H4 (cell line): ENCODE data around the gene PPM1E. TPM values are rescaled to one million over a fixed set of nuclear protein-coding genes. Genes with fewer than 3 reads are reported as not detected.
A peak's percentile ranks its signal among the peaks of the same experiment; 100 is the strongest.
"Not testable (repeated sequence)": the region's sequence is repeated elsewhere in the genome, so short reads cannot be mapped to it uniquely, and the experiment has no call there.

ENCODE experiments used
- DNase-seq: peaks from one replicate; pipeline ENCODE4 v3.0.0-alpha.2; 2015; ENCODE audit warnings: low spot score
- total RNA-seq: library from RNA; depleted of rRNA; stranded (reverse); fragments of >200 nt; shearing (Covaris generic); gene quantifications from 2 replicates; pipeline ENCODE4 v1.2.3, GENCODE V29; 2014

The PPM1E gene
- total RNA-seq, 1 experiment from 2014 or later, result 3.1 TPM

DNA sequence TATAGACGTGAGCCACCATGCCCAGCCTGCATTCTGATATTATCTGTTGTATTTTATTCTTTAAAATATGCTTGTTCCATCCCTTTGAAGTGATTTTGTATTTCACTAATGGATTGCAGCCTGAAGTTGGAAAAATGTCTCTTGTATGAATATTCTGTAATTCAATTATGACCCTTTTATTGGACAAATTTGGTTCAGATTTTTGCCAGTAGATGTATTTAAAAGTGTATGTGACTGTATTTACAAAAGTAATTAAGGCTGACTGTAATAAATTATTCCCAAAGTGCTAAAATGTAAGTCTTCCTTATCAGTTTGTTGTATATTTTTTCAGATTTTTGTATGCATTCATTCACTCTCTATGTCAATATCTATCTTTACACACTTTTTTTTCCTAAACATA is 23.8 kb downstream of the PPM1E start:
- no peak for DNase-seq

DNA sequence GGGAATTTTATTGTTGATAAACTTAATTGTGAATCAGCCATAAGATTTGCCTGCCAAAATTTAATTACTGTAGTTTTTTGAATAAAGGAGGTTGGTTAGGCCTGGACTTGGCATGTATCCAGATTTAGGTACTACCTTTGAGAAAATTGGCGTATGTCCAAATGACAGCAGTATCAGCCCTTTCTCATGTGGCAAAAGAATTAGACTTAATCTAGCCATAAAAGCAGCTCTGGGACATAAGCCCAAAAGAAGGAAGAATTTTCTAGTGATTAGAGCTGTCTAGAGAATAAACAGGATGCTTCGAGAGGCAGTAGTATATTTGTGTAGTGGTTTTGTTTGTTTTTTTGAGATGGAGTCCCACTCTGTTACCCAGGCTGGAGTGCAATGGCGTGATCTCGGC is 27.7 kb downstream of the PPM1E start:
- peak; percentile 61 for DNase-seq

DNA sequence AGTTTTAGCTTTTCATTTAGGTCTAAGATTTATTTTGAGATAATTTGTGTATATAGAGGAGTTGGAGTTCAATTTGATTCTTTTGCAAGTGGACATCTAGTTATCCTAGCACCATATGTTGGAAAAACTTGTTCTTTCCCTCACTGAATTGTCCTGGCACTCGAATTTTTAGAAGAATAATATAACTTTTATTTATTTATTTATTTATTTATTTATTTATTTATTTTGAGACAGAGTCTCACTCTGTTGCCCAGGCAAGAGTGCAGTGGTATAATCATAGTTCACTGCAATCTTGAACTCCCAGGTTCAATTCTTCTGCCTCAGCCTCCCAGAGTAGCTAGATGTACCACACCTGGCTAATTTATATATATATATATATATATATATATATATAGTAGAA is 29.4 kb downstream of the PPM1E start:
- no peak for DNase-seq

DNA sequence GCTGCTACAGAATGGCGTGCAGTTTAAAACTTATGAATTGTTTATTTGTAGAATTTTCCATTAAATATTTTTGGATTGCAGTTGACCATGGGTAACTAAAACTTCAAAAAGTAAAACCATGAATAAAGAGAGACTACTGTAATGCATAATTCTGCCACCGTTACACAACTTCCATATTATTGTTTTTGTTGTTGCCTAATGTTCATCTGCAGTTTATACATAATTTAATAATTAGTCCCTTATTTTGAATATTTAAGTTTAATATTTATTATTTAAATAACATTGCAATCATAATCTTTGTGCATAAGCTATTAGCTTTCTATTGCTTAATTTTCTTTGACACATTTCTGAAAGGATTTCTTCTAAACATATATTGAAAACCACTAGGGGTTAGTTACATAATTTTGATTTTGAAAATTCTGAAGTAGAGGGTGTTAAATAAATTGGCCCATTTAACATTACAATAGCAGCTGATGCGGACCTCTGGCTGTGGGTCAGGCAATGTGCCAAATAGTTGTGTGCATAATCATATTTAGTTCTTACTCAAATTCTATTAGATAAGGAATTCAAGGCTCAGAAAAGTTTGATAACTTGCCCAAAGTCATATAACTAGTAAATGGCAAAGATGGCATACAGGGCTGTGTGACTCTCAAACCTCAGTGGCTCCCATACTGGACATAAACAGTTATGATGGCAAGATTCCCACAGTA is 31.1 kb downstream of the PPM1E start:
- peak; percentile 16 for DNase-seq

DNA sequence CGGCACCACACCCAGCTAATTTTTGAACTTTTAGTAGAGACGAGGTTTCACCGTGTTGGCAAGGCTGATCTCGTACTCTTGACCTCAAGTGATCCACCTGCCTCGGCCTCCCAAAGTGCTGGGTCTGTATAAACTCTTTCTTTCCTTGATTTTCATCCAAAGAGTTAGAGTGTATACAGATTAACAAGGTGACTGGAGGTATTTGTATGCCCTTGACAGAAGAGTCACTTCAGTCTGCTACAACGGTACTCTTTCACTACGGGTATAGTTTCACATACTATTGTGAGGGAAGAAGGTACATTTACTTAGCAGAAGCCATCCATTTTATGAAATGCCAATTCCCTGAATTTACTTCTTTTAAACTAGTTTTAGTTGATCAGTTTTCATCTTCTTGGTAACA is 32.5 kb downstream of the PPM1E start:
- DNase-seq, result no peak

DNA sequence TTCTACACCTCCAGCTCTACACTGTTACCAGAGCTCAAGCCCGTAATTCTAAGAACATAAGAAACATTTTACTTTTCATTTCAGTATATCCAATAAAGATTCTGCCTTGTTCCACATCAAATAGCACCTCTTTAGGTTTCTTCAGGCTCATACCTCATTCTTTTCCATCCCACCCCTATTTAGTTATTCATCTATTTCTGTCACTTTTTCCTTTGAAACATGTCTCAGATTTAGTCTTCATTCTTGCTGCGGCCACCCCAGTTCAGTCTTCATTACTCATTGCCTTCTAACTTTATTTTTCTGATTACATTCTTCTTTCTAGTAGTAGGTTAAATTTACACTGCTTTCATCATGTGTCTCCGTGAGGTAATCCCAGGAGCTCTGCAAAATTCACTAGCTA is 33.5 kb downstream of the PPM1E start:
- no peak for DNase-seq

DNA sequence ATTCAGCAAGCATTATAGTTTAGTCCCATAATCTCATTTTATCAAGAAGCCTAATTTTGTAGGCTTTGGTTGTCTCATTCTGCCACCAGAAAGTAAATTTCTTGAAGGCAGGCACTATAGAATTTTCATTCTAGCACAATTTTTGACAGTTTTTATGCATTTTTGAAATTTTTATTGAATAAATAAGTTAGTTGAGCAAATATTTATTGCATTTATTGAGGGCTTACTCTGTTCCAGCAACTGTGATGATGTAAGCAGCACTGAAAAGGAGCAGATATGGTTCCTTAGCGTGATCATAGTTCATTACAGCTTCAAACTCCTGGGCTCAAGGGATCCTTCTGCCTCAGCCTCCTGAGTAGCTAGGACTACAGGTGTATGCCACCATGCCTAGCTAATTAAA is 34.2 kb downstream of the PPM1E start:
- no peak for DNase-seq

DNA sequence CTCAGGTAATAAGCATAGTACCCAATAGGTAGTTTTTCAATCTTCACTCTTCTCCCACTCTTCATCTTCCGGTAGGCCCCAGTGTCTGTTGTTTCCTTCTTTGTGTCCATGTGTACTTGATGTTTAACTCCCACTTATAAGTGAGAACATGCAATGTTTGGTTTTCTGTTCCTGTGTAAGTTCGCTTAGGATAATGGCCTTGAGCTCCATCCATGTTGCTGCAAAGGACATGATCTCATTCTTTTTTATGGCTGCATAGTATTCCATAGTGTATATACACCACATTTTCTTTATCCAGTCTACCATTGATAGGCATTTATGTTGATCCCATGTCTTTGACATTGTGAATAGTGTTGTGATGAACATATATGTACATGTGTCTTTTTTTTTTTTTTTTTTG is 38.9 kb downstream of the PPM1E start:
- not testable (repeated sequence) for DNase-seq

DNA sequence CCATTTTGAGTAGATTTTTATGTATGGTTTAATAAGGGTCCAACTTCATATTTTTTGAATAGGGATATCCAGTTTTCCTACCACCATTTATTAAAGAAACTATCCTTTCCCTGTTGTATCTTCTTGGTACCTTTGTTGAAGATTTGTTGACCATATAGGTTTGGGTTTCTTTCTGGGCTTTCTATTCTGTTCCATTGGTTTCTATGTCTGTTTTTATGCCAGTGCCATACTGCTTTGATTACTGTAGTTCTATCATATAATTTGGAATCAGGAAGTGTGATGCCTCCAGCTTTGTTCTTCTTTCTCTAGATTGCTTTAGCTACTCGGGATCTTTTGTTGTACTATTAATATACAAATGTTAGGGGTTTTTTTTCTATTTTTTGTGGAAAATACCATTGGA is 46.5 kb downstream of the PPM1E start:
- DNase-seq, result no peak

DNA sequence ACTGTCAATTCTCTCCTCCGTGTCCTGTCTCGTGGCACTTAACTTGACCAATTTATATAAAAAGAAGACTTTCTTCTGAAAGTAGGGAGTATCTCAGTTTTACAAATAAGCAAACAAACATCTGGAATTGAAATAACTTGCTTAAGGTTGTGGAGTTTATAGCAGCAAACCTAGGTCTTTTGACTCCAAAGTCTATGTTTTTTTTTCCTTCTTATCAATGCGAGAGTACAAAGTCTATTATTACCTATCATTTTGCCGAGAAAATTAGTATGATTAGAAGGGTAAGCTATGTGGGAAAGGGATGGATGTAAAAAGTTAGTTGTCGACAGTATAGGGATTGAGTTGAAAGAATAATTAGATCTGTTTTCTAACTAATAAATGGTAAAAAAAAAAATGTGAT is 50.4 kb downstream of the PPM1E start:
- DNase-seq, result no peak

DNA sequence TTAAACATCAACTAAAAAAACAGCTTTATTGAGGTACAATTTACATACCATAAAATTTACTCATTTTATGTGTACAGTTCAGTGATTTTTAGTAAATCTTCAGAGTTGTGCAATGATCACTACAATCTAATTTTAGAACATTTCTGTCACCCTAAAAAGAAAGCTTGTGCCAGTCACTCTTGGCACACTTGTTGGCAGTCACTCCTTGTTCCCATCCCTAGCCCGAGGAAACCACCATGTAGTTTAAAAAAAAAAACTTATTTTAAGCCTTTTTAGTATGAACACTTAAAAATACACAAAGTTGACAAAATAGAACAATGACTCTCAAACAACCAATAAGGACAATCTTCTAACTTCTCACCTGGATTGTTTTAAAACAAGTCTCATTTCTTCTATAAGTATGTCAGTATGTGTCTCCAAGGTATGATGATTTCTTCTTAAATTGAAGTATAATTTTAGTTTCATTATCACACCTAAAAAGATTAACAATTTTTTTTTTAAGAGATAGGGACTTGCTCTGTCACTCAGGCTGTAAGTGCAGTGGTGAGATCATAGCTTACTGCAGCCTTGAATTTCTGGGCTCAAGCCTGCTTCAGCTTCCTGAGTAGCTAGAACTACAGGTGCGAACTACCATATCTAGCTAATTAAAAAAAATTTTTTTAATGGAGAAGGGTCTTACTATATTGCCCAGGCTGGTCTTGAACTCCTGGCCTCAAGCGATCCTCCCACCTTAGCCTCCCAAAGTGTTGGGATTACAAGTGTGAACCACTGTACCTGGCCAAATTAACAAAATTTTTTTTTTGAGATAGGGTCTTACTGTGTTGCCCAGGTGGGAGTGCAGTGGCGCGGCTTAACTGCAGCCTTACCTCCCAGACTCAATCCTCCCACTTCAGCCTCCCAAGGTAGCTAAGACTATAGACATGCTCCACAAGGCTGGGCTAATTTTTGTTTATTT is 53.2 kb downstream of the PPM1E start:
- DNase-seq, result no peak

DNA sequence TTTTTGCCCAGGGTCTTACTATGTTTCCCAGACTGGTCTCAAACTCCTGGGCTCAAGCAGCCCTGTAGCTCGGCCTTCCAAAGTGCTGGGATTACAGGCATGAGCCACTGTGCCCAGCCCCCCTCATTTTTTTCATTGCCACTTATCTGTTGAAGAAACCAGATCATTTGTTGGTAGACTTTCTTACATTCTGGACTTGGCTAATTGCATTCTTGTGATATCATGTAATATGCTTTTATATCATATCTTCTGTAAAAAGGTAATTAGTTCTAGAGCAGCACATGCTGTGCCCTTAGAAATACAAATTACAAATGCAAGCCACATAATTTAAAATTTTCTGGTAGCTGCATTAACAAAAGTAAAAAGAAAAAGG is 53.9 kb downstream of the PPM1E start:
- no peak for DNase-seq

DNA sequence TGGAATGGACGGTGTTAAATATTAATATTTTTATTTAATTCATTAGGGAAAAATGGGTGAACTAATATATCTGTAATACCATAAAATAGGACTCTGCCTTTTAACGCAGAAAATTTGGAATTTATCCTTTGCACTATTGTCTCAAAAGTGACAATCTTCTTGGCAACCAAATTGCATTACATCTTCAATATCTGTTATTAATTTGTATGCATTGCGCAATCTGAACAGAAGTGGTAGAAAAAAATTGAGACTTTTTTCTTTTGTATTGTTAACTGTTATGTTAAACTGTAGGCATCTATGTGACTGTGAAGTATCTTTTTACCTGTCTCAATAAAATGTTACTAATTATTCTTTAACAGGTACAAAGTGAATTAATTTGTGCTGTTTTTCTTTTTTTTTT is 55.6 kb downstream of the PPM1E start:
- DNase-seq, result no peak

DNA sequence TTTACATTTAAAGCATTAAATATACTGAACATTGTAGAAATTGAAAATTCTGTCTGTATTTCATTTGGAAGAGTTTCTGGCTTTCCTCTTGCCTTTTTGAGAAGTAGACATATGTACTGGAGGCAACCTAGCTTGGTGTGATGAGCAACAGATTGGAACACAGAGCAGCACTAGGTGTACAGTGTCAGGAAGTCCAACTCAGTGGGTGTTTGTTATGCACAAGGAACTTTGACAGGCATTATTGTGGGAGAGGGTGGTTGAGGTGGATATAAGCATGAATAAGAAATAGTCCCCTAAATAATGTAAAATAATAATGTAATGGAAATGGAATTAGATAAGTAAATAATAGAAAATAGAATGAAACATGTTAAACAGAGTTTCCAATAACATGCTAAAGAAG is 58.1 kb downstream of the PPM1E start:
- DNase-seq, result no peak

DNA sequence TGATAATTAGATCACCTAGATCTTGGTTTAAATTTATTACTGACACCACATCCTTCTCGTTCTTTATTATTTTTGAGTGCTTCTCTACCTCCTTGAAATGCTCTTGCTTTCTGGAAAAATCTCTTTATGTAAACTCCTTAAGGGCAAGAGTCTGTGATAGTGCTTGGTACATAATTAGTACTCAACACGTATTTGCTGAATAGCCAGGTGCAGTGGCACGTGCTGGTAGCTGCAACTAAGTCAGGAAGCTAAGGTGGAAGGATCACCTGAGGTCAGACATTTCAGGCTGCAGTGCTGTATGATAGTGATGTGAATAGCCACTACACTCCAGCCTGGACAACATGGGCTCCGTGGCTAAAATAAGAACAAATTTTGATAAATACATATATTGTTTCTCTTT is 63.0 kb downstream of the PPM1E start:
- no peak for DNase-seq

DNA sequence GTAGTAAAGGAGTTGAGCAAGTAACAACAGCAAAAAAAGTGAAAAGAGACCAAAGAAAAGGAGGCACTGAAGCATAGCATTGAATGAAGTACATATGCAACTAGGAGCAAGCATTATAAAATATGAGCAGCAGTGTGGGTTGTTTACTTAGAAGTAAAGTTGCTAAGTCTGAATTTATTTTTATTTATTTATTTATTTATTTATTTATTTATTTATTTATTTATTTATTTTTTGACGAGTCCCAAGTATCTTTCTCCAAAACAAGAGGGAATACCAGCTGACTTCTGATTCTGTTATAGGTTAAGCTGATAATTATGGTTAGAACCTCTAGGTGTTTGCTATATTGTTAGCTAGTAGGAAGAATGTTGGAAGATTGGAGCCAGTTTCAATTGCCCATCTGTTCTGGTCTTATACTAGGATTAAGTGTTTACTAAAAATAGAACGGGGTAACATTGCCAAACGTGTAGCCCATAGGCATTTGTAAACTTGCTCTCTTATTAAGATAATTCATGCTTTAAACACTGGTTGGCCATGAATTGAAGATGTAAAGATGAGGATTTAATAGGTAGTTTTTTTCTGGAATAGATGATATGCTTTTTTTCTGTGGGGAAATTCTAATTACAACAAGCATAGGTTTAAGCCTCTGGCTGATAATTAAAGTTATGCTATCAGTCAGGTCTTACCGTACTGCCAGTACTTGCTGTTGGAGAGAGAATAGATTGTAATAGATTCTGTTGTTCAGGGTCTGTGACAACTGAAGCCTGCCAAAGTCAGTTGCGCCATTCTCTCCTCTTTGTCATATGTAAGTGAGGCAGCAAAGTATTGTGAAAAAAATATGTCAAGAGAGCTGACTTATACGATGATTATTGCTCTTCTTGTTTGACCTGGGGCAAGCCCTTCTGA is 66.7 kb downstream of the PPM1E start:
- DNase-seq, result no peak

DNA sequence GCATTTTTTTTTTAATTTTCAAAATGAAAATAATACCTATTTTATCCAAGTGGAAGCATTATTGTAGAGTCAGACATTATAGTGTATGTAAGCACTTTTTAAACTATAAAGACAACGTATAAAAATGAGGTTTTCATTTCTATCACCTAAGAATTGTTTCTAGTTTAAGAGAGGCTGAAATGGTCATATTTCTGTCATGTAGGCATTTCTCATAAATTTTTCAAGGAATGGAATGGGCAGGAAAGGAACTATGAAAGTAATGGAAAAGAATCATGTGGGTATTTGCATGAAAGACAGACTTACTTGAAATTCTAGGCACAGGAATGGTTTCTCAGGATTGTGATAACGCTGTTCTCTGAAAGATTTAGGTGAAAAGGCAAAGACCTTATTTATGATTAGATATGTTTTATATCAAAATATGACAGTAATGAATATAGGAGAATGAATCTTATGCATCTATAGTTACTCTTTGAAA is 67.4 kb downstream of the PPM1E start:
- no peak for DNase-seq

DNA sequence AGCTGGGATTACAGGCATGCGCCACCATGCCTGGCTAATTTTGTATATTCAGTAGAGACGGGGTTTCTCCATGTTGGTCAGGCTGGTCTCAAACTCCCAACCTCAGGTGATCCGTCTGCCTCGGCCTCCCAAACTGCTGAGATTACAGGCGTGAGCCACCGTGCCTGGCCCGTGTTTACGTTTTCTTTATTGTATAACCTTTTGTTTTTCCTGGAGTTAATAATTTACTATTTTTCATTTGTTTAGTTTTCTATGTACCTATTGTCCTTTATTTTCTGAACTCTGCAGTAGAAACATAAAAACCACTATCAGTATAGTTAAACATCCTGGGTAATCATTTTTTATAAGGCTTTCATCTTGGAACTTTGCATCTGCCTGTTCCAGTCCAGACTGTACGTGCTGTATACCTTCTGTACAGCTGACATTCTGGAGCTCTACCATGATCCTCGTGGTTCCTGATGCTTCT is 73.6 kb downstream of the PPM1E start:
- no peak for DNase-seq

DNA sequence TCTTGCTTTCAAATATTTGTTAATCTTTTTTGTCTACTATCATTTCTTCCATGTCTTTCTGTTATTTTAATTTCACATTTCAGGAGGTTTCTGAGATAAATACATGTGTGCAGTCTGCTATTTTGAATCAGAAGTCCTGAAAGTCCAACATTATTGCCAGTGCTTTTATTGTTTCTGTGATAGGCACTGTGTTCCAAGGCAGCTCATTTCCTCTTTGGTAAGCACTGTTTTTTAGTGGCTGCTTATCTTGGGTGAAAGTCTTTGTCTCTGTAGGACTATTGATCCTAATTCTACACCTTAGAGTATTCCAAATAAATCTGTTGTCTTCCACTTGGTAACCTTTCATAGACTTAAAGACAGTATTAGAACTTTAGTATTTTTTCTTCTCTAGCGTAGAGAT is 76.1 kb downstream of the PPM1E start:
- DNase-seq, result no peak

DNA sequence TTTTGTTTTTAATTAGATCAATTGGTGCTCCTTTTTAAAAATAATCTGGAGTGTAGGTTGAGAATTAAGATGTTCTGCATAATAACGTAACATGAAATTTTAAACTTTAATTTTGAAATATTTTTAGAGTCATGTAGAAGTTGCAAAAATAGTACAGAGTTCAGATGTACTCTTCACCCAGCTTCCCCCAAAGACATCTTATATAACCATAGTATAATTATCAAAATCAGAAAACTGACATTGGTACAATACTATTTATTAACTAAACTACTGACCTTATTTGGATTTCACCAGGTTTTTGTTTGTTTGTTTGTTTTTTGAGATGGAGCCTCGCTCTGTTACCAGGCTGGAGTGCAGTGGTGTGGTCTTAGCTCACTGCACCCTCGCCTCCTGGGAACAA is 76.9 kb downstream of the PPM1E start:
- no peak for DNase-seq

DNA sequence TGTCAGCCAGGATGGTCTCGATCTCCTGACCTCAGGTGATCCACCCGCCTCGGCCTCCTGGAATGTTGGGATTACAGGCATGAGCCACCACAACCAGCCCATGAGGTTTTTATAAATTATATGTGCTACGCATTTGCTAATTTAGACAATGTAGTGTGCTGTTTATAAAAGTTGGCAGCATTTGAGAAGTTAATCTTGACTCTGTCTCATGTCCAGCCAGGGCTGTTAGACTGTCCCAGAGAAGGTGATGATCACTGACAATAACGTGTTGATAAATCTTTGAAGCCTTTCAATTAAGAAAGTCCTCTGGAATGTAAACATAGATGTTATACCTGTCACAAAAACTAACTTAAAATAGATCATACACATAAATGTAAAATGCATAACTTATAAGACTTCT is 82.0 kb downstream of the PPM1E start:
- no peak for DNase-seq
